HG03442 (cell line): ENCODE results near the gene SPTBN4.

Source experiments
- ATAC-seq: cut with Tn5 transposase; IDR thresholded peaks from one replicate; pipeline ENCODE4 v1.9.1; 2021; ENCODE audit warnings: mild to moderate bottlenecking, moderate library complexity; ENCODE audit not compliant: unreplicated experiment

The SPTBN4 gene

DNA sequence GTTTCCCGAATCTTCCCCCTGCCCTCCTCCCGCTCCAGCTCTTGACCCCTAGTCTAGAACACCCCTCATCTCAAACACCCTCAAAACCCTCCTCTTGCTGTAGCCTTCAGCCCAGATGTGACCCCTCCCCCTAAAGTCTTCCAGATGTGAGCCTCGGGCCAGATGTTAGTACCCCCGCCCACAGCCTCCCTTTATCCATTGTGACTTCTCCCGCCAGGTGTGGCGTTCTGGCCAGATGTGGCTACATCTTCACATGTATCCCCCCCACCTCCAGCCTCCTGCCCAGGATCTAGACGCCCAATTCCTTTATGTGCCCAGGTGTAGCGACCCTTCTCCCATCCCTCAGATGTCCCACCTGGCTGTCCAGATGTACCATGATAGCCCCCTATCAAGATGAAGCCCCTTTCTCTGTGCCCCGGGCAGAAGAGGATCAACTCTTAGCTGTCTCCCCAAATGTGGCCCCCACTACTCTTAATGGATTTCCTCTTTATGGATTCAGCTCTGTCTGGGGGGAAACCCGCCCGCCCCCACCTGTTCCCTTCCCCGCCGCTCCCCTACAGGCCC lies 133.9 kb downstream of the SPTBN4 start:
- ATAC-seq = no peak

DNA sequence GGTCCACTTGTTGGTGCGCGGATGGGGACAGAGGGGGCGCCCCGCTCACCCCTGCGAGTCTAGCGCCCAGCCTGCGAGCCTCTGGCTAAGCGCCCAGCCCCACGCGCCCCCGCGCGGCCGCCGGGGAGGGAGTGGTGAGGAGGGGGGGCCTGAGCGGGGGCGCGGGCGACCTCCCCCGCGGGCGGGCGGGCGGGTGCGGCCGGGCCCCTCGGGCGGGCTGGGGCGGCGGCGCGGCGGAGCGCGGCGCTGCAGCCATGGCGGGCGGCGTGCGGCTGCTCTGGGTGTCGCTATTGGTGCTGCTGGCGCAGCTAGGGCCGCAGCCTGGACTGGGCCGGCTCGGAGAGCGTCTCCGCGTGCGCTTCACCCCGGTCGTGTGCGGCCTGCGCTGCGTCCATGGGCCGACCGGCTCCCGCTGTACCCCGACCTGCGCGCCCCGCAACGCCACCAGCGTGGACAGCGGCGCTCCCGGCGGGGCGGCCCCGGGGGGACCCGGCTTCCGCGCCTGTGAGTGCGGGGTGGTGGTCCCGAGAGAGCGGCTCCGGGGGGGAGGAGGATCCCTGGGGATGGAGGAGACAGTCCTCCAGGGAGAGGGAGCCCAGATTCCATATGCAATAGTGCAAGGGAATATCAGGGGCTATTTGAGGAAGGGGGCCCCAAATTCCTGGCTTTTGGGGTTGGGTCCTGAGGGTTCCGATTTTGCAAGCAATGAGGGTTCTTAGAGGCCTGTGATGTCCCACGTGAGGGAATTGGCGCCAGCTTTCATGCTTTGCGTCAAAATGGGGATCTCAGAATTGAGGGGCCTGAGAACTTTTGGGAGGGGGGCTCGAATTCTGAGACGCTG lies 134.6 kb downstream of the SPTBN4 start, which contains the start of gene LTBP4:
Gene LTBP4 (plus strand): TSS at position 236 of the 841 bp plus-strand sequence. CDS start 19 bp downstream, at position 255.
- ATAC-seq = no peak

DNA sequence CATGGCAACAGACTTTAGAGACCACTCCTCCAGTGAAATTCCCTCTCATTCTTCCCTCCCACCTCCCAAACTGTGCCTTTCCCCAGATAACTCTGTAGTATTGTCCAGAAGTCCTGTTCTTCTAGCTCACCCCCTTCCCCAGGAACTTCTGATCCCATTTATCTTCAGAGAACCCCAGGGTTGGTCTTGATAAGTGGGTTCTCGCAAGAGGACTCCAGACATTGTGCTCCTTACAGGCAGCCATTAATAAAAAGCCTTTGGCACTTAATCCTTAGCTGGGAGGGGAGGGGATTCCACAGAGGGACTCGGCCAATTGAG lies 136.2 kb downstream of the SPTBN4 start:
- no peak for ATAC-seq

DNA sequence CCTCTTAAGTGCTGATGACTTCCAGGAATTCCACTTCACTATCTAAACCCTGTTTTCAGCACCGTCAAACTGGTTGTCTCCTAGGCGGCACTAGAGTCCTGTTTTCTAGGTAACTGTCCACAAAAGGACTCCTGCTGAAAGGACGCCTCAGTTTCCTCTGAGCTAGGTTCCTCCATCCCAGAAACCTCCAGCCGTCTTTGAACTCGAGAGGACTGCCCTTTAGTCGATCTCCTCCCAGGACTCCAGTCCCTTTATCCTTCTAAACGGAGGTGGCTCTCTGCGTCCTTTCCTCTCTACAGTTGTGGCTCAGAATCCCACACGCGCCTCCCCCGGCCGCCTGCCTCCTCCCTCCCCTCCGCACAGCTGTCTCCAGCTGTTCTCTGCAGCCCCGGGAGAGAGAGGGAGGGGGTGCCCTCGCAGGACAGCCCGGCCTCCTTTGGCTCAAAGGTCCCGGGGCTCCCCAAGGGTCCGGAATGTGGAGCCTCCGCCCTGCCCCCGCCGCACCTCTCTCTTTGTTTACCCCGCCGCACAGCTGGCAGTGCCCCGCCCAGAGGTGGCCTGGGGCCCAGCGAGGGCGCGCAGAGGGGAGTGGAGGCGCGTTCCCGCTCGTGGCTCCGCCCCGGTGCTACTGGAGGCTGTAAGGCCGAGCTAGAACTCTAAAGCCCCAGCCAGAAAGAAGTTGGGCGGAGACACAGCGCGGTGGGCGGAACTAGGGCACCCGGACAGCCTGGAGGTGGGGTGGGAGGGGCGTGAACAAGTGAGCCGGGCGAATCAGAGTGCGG lies 136.8 kb downstream of the SPTBN4 start:
- ATAC-seq = peak; percentile 68

GRCh38 chr19:40604171-40604646 lies 137.4 kb downstream of the SPTBN4 start:
- ATAC-seq = no peak

DNA sequence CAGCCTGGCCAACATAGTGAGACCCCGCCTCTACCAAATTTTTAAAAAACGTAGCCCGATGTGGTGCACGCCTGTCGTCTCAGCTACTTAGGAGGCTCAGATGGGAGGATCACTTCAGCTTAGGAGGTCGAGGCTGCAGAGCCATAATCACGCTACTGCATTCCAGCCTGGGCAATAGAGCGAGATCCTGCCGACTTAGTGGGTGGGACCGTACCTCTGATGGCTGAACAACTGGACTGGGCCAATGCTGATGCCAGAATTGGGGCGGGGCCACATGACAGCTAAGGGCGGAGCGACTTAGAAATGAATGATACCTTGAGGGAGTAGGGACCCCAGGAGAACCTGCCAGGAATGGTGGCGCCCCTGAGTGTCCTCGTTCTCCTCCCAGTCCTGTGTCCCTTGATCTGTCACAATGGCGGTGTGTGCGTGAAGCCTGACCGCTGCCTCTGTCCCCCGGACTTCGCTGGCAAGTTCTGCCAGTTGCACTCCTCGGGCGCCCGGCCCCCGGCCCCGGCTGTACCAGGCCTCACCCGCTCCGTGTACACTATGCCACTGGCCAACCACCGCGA lies 137.9 kb downstream of the SPTBN4 start:
- no peak for ATAC-seq

GRCh38 chr19:40605216-40605971 lies 138.6 kb downstream of the SPTBN4 start:
- ATAC-seq = no peak

DNA sequence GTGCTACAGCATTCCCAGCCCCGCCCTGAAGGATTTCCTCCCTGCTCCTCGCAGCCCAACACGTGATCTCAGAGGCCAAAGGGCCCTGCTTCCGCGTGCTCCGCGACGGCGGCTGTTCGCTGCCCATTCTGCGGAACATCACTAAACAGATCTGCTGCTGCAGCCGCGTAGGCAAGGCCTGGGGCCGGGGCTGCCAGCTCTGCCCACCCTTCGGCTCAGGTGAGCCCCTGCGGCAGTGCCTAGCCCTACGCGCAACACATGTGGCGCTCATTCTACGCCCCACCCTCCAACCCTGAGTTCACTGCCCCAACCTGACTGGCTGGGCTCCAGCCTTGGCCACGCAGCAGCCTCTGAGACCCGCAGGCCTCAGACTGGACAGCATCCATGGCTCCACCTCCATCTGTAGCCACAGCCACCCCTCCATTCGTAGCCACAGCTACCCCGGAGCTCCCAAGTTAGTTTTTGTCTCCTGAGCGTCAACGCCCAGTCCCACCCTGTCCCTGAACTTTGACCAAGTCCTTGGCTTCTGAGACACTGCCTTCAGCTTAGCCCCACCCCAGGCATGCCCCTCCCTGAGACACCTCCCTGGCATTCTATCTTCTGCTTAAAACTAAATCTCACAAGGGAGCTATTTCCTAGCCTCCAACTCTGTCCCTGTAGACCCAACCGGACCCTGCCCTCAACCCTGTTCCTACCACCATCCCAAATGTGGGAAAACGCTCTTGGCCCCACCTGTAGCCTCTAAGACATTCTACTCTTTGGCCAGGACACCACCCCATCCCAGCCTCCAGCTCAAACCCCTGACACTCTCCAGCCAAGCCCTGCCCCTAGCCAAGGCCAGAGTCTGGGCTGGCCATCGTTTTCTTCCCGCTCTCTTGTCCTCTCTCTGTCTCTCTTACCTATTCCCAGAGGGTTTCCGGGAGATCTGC lies 140.8 kb downstream of the SPTBN4 start:
- ATAC-seq = no peak

GRCh38 chr19:40608240-40608621 lies 141.4 kb downstream of the SPTBN4 start:
- no peak for ATAC-seq

GRCh38 chr19:40608957-40609356 lies 142.2 kb downstream of the SPTBN4 start:
- no peak for ATAC-seq

DNA sequence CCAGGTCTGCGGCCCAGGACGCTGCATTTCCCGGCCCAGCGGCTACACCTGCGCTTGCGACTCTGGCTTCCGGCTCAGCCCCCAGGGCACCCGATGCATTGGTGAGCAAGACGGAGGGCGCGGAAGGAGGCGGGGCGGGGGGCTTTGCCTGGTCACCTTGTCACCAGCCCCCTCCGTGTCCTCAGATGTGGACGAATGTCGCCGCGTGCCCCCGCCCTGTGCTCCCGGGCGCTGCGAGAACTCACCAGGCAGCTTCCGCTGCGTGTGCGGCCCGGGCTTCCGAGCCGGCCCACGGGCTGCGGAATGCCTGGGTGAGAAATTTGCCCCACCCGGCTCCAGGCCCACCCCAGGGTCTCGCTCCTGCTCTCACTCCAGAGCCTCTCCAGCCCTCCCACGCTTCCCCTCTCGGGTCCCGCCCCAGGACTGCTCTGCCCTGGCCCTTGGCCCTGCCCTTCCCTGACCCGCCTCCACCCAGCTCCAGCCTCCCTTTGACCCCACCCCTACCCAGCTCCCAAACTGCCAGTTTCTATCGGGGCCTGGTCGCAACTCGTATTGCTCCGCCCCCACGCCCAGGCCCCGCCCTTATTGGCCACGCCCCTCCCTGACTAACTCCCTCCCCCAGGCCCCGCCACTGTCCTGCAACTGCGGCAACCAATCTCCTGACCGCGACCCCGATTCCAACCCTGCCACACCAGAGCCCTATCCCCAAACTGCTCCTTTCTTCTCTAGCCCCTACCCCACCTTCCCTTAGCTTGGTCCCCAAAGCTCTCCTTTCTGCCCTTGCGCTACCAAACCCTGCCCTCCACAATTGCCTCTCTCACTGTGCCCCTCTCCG lies 143.0 kb downstream of the SPTBN4 start:
- ATAC-seq = peak; percentile 45

GRCh38 chr19:40610396-40611064 lies 143.7 kb downstream of the SPTBN4 start:
- no peak for ATAC-seq

- ATAC-seq = no peak
Measured at GRCh38 chr19:40611096-40611495, 144.3 kb downstream of the SPTBN4 start.

DNA sequence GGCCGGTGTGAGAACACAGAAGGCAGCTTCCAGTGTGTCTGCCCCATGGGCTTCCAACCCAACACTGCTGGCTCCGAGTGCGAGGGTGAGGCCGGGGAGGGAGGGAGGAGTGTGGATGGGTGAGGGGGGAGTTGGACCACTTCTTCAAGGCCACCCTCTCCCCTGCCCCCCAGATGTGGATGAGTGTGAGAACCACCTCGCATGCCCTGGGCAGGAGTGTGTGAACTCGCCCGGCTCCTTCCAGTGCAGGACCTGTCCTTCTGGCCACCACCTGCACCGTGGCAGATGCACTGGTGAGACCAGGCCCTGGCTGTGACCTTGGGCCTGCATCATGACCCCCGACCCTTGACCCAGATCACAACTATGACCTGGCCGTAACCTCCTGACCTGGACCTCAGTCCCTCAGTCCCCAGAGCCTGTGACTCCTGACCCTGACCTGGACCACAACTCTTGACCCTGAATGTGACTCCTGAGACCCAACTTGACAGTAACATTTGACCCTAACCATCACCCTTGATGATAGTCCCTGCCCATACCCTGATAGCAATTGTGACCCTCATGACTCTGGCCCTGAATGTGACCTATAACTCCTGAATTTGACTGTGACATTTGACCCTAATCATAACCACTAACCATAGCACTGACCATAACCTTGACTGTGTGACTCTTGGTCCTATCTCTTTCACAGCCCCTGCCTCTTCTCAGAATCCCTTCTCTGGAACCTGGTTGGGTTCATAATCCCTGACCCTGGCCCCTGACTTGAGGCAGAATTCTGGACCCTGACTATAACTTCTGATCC lies 145.3 kb downstream of the SPTBN4 start:
- no peak for ATAC-seq

- no peak for ATAC-seq
Measured at GRCh38 chr19:40612831-40613689, 146.3 kb downstream of the SPTBN4 start.
